GM19238 (cell line): ENCODE data around the gene B4GALT3.
A peak's percentile ranks its signal among the peaks of the same experiment; 100 is the strongest.

Experiments used
- DNase-seq: peaks from one replicate; pipeline ENCODE4 v3.0.0; 2011; ENCODE audit warnings: low spot score; ENCODE audit not compliant: insufficient read length

Gene B4GALT3

GRCh38 chr1:161206411-161207140, 29.3 kb upstream of the B4GALT3 start:
- DNase-seq = no peak

- DNase-seq = peak; percentile 96
Observed at GRCh38 chr1:161201836-161202712, 24.8 kb upstream of the B4GALT3 start, which contains the start of gene NDUFS2. Gene NDUFS2, plus strand, starts transcription at chr1:161202367. Its CDS starts 19 bp downstream, at chr1:161202386.

GRCh38 chr1:161200992-161201835, 23.9 kb upstream of the B4GALT3 start:
- DNase-seq = no peak

- no peak for DNase-seq
Observed at GRCh38 chr1:161200421-161200991, 23.2 kb upstream of the B4GALT3 start.

GRCh38 chr1:161199506-161200139, 22.3 kb upstream of the B4GALT3 start:
- no peak for DNase-seq

- no peak for DNase-seq
Observed at GRCh38 chr1:161198897-161199431, 21.7 kb upstream of the B4GALT3 start, which contains the start of gene ADAMTS4. Gene ADAMTS4, minus strand, starts transcription at chr1:161199054. Its CDS starts 427 bp downstream, at chr1:161198627.

- DNase-seq = no peak
Observed at GRCh38 chr1:161198194-161198896, 21.0 kb upstream of the B4GALT3 start.

GRCh38 chr1:161197560-161198193, 20.4 kb upstream of the B4GALT3 start:
- no peak for DNase-seq

- no peak for DNase-seq
Observed at GRCh38 chr1:161196521-161197451, 19.5 kb upstream of the B4GALT3 start.

GRCh38 chr1:161196111-161196510, 18.8 kb upstream of the B4GALT3 start:
- no peak for DNase-seq

GRCh38 chr1:161195171-161195570, 17.9 kb upstream of the B4GALT3 start:
- DNase-seq = peak; percentile 32

GRCh38 chr1:161193561-161194235, 16.4 kb upstream of the B4GALT3 start:
- DNase-seq = no peak

- peak; percentile 70 for DNase-seq
Observed at GRCh38 chr1:161192476-161193465, 15.5 kb upstream of the B4GALT3 start.

GRCh38 chr1:161191971-161192370, 14.7 kb upstream of the B4GALT3 start:
- DNase-seq = no peak

GRCh38 chr1:161190962-161191521, 13.7 kb upstream of the B4GALT3 start:
- DNase-seq = no peak

- DNase-seq = no peak
Observed at GRCh38 chr1:161189036-161189435, 11.7 kb upstream of the B4GALT3 start.
